WI38 (cell line): ENCODE measurements around the gene AKR7A3.
"Not testable (repeated sequence)": the region's sequence is repeated elsewhere in the genome, so short reads cannot be mapped to it uniquely, and the experiment has no call there.

Experiments used
- H3K4me3 ChIP-seq: 2 replicates; pipeline ENCODE4 v1.5.1; 2011; ENCODE audit warnings: low read depth, mild to moderate bottlenecking, control low read depth, low read length
- CTCF ChIP-seq: IDR thresholded peaks from 2 replicates; pipeline ENCODE4 v1.5.1; 2012; ENCODE audit warnings: low read depth, mild to moderate bottlenecking, control low read depth, low read length

Gene AKR7A3

GRCh38 chr1:19262744-19263143, 25.8 kb downstream of the AKR7A3 start:
- no peak for TF ChIP-seq CTCF
- no peak overlapping the region for H3K4me3 ChIP-seq

- no peak for TF ChIP-seq CTCF
Measured at GRCh38 chr1:19262047-19262446, 26.5 kb downstream of the AKR7A3 start.

GRCh38 chr1:19260211-19261138, 28.1 kb downstream of the AKR7A3 start:
- no peak overlapping the region for H3K4me3 ChIP-seq
- no peak for TF ChIP-seq CTCF

More at GRCh38 chr1:19262047-19262446, 26.5 kb downstream of the AKR7A3 start:
- H3K4me3 ChIP-seq, result no peak overlapping the region

- TF ChIP-seq CTCF, result no peak
- no peak overlapping the region for H3K4me3 ChIP-seq
Measured at GRCh38 chr1:19258353-19258752, 30.2 kb downstream of the AKR7A3 start.

GRCh38 chr1:19257178-19257914, 31.2 kb downstream of the AKR7A3 start:
- TF ChIP-seq CTCF, result no peak

DNA sequence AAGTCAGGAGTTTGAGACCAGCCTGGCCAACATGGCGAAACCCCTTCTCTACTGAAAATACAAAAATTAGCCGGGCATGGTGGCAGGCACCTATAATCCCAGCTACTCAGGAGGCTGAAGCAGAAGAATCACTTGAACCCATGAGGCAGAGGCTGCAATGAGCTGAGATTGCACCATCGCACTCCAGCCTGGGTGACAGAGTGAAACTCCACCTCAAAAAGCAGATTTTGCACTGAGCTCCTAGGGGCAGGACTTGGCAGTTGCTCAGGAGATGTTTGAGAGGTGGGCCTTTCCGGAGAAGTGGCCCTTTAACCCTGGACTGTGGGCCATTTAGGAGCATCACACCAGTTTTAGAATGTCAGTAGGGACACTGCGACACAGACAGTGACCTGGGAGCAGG, 32.3 kb downstream of the AKR7A3 start:
- not testable (repeated sequence) for H3K4me3 ChIP-seq

More at GRCh38 chr1:19257178-19257914, 31.2 kb downstream of the AKR7A3 start:
- no peak overlapping the region for H3K4me3 ChIP-seq

DNA sequence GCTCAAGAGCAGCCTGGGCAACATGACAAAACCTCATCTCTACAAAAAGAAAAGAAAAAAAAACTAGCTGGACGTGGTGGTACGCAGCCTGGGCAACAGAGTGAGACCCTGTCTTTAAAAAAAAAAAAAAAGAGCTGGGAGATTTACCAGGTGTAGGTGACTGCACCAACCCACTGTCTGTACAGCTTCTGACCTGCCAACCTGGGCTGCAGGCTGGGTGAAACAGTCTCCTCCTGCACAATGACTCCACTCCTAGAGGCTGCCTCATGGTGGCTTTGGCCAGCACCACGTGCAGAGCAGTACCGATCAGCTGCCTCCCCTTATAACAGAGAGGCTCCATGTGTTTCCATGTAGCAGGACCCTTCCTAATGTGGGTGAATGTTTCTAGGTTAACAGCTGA, 33.3 kb downstream of the AKR7A3 start:
- no peak overlapping the region for H3K4me3 ChIP-seq
- no peak for TF ChIP-seq CTCF
